Nephron progenitor cell (in vitro differentiated cells): ENCODE results near the gene BPIFB1.

Experiments used
- DNase-seq: peaks from one replicate; pipeline ENCODE4 v3.0.0; 2021
- H3K27ac Mint-ChIP-seq: 2 replicates; pipeline ENCODE4 v1.8.0; 2021; ENCODE audit warnings: mild to moderate bottlenecking, moderate library complexity, mixed read lengths
- H3K27me3 Mint-ChIP-seq: 2 replicates; pipeline ENCODE4 v1.8.0; 2021; ENCODE audit warnings: mild to moderate bottlenecking, low read depth, mixed read lengths; ENCODE audit not compliant: poor library complexity
- H3K36me3 Mint-ChIP-seq: 2 replicates; pipeline ENCODE4 v1.8.0; 2021; ENCODE audit warnings: low read depth, mixed read lengths
- H3K4me1 Mint-ChIP-seq: 2 replicates; pipeline ENCODE4 v1.8.0; 2021; ENCODE audit warnings: mixed read lengths
- H3K4me3 Mint-ChIP-seq: 2 replicates; pipeline ENCODE4 v1.8.0; 2021; ENCODE audit warnings: mild to moderate bottlenecking, moderate library complexity, mixed read lengths
- H3K9me3 Mint-ChIP-seq: 2 replicates; pipeline ENCODE4 v1.8.0; 2021; ENCODE audit warnings: mild to moderate bottlenecking, moderate library complexity, mixed read lengths
- TF ChIP-seq, protein P1 (sequence below): fragments of 200-600 bp; sonication (generic); IDR thresholded peaks from 2 replicates; pipeline ENCODE4 v1.5.0; 2021; ENCODE audit warnings: antibody characterized with exemption

BPIFB1 gene

DNA sequence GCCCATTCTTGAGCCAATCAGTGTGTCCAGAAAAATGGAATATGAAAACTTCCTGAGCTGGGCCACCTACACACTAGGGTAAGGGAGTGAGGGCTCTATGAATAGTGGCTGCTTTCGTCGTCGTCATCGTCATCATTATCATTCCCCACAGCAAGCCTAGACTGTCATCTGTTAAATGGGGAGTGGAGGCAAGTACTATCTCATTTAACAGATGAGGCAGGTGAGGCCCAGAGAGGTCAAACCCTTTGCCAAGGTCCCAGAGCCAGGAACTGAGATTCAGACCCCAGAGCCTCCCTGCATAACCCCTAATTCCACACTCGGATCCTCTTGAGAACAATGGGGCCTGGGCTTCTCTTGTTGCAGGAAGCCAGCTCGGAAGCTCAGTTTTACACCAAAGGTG lies 20.6 kb downstream of the BPIFB1 start:
- no peak overlapping the region for H3K4me3 Mint-ChIP-seq
- TF ChIP-seq, protein P1, sequence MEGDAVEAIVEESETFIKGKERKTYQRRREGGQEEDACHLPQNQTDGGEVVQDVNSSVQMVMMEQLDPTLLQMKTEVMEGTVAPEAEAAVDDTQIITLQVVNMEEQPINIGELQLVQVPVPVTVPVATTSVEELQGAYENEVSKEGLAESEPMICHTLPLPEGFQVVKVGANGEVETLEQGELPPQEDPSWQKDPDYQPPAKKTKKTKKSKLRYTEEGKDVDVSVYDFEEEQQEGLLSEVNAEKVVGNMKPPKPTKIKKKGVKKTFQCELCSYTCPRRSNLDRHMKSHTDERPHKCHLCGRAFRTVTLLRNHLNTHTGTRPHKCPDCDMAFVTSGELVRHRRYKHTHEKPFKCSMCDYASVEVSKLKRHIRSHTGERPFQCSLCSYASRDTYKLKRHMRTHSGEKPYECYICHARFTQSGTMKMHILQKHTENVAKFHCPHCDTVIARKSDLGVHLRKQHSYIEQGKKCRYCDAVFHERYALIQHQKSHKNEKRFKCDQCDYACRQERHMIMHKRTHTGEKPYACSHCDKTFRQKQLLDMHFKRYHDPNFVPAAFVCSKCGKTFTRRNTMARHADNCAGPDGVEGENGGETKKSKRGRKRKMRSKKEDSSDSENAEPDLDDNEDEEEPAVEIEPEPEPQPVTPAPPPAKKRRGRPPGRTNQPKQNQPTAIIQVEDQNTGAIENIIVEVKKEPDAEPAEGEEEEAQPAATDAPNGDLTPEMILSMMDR = no peak
- H3K4me1 Mint-ChIP-seq = no peaks in the 10 kb centered on the region
- H3K27ac Mint-ChIP-seq = no peak overlapping the region
- DNase-seq = no peak
- peaks cover 17% of the 10 kb centered on the region for H3K27me3 Mint-ChIP-seq
- H3K9me3 Mint-ChIP-seq = no peaks in the 10 kb centered on the region
- H3K36me3 Mint-ChIP-seq = no peaks in the 10 kb centered on the region

DNA sequence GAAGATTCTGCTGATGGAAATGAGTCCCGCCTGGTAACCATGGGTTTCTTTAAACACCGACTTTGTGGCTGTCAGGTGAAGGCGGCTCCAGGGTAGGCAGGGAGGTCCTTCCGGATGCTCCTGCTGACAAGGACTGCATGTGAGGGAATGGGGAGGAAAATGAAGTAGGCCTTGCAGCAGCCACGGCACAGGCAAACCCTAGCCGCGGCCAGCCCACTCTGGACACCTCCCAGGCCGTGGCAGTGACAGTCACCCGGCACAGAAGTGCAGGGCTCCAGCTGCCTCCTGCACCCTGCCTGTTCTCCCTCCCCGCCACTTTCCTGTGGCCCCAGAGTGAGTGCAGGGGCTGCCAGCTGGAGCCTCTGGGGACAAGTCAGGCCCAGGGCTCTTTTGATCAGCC lies 21.0 kb downstream of the BPIFB1 start:
- H3K36me3 Mint-ChIP-seq = no peaks in the 10 kb centered on the region
- DNase-seq = no peak
- no peaks in the 10 kb centered on the region for H3K4me1 Mint-ChIP-seq
- no peaks in the 10 kb centered on the region for H3K9me3 Mint-ChIP-seq
- TF ChIP-seq, protein P1 = no peak
- H3K27ac Mint-ChIP-seq = no peak overlapping the region
- no peak overlapping the region for H3K4me3 Mint-ChIP-seq
- H3K27me3 Mint-ChIP-seq = peaks cover 13% of the 10 kb centered on the region

DNA sequence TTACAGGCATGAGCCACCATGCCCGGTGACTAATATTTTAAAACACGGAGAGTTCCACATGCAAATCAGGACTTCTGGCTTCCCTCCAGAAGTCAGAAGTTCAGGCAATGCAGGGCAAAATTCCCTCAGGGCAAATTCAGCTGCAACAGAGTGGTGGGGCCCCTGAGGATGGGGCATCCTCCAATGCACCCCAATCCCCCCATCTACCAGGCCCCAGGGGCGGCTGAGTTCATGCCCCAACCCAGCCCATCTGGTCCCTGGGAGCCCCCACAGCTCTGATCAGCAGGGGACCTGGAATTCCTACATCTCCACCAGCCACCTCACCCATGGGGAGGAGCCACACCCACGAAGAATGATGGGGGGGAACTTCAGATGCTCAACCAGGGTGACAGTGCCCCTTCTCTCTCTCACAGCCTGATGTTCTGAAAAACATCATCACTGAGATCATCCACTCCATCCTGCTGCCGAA lies 22.6 kb downstream of the BPIFB1 start:
- Mint-ChIP-seq H3K4me3 (no peak overlapping the region), H3K27ac (no peak overlapping the region), H3K9me3 (no peaks in the 10 kb centered on the region), H3K36me3 (no peaks in the 10 kb centered on the region), H3K27me3 (peaks cover 12% of the 10 kb centered on the region), H3K4me1 (no peaks in the 10 kb centered on the region)
- no peak for DNase-seq
- TF ChIP-seq, protein P1 = no peak

DNA sequence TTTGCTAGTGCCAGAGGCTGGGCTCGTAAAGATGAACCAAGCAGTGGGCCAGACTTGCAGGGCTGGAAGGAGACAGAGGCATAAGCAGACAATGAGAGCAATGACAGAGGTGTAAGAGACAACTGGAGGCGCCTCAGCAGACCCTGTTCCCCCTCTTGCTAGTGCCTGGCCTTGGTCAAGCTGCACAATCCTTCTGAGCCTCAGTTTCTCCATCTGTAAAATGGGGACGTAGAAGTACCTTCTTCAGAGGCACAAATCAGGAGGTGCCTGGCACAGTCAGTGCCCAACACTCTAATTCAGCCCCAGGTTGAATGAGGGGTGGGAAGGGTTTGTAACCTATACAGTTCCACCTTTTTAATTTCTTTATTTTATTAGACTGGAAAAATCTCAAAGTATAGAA lies 23.2 kb downstream of the BPIFB1 start:
- peak overlapping the region; percentile 75 for H3K27ac Mint-ChIP-seq
- H3K36me3 Mint-ChIP-seq = no peaks in the 10 kb centered on the region
- H3K4me1 Mint-ChIP-seq = no peaks in the 10 kb centered on the region
- no peaks in the 10 kb centered on the region for H3K9me3 Mint-ChIP-seq
- H3K4me3 Mint-ChIP-seq = no peak overlapping the region
- no peak for DNase-seq
- H3K27me3 Mint-ChIP-seq = peaks cover 12% of the 10 kb centered on the region
- TF ChIP-seq, protein P1 = no peak

DNA sequence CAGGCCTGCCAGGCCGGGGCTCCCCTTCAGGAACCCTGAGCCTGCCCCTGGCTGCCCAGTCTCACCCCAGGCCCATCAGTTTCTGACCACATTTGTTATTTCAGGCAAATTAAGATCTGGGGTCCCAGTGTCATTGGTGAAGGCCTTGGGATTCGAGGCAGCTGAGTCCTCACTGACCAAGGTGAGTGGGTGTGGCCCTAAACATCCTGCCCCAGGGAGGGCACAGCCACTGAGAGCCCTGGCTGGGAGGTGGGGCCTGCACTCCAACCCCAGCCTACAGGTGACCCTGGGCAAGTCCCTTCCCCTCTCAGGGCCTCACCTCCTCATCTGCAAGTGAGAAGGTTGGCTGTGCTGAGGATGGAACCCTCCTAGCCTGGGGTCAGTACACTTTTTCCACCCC lies 23.8 kb downstream of the BPIFB1 start:
- Mint-ChIP-seq H3K36me3 (no peaks in the 10 kb centered on the region), H3K27ac (no peak overlapping the region), H3K9me3 (no peaks in the 10 kb centered on the region), H3K4me3 (no peak overlapping the region), H3K4me1 (peaks cover 5% of the 10 kb centered on the region), H3K27me3 (peaks cover 8% of the 10 kb centered on the region)
- TF ChIP-seq, protein P1 = no peak
- no peak for DNase-seq

DNA sequence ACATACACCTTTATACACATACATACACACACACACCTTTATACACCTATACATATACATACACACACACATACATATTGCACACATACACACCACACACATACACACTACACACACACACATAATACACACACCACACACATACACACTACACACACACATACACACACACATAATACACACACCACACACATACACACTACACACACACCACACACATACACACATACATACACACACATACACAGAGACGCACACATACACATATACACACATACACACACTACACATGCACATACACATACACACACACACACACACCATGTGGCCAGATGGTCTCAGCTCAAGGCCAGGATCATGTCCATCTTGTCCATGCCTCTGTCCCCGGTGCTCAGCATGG lies 25.7 kb downstream of the BPIFB1 start:
- no peaks in the 10 kb centered on the region for H3K36me3 Mint-ChIP-seq
- H3K27ac Mint-ChIP-seq = no peak overlapping the region
- TF ChIP-seq, protein P1 = no peak
- no peak overlapping the region for H3K4me3 Mint-ChIP-seq
- no peak for DNase-seq
- H3K9me3 Mint-ChIP-seq = no peaks in the 10 kb centered on the region
- H3K4me1 Mint-ChIP-seq = peaks cover 10% of the 10 kb centered on the region
- peaks cover 2% of the 10 kb centered on the region for H3K27me3 Mint-ChIP-seq
